Astrocyte of the spinal cord (primary cell): ENCODE measurements around the gene CHP1.
"Not testable (repeated sequence)": the region's sequence is repeated elsewhere in the genome, so short reads cannot be mapped to it uniquely, and the experiment has no call there.

Experiments used
- DNase-seq: peaks from one replicate; pipeline ENCODE4 v3.0.0; 2011; ENCODE audit warnings: low read depth, low spot score
- H3K4me3 ChIP-seq: 2 replicates; pipeline ENCODE4 v1.5.1; 2011; ENCODE audit warnings: low read depth, mild to moderate bottlenecking, low read length, moderate library complexity
- in situ Hi-C: cut with HindIII; loops from 2 replicates; pipeline ENCODE4 v1.10.0; 2017; ENCODE audit warnings: low sequenced_read_pairs
- TF ChIP-seq, protein P1 (sequence below): IDR thresholded peaks from 2 replicates; pipeline ENCODE4 v1.5.1; 2012; ENCODE audit warnings: low read depth, mild to moderate bottlenecking, low read length, inconsistent platforms

CHP1 gene

GRCh38 chr15:41231422-41232226 is 556 bp downstream of the CHP1 start:
- peak overlapping the region; percentile 91 for H3K4me3 ChIP-seq
- TF ChIP-seq, protein P1, sequence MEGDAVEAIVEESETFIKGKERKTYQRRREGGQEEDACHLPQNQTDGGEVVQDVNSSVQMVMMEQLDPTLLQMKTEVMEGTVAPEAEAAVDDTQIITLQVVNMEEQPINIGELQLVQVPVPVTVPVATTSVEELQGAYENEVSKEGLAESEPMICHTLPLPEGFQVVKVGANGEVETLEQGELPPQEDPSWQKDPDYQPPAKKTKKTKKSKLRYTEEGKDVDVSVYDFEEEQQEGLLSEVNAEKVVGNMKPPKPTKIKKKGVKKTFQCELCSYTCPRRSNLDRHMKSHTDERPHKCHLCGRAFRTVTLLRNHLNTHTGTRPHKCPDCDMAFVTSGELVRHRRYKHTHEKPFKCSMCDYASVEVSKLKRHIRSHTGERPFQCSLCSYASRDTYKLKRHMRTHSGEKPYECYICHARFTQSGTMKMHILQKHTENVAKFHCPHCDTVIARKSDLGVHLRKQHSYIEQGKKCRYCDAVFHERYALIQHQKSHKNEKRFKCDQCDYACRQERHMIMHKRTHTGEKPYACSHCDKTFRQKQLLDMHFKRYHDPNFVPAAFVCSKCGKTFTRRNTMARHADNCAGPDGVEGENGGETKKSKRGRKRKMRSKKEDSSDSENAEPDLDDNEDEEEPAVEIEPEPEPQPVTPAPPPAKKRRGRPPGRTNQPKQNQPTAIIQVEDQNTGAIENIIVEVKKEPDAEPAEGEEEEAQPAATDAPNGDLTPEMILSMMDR = no peak
- peak; percentile 23 for DNase-seq
- in situ Hi-C loops = no loop called here

DNA sequence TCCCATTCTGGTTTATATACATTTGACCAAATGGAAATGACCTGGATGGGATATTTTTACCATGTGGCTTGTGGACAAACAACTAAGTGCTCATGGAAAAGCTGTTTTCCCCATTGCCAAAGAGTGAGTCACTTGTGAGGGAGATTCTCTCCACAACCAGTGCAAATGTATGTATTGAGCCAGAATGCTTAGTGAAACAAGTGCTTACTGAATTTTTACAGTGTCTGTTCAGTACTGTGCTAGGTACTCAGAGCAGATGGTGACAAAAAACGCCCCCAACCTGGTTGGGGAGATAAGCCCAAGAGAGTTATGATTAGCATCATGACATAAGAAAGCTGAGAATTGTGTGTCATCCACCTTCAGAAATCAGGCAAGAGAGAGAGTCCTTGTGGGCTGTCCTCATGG is 2.3 kb downstream of the CHP1 start:
- DNase-seq = peak; percentile 70
- TF ChIP-seq, protein P1 = no peak
- no peak overlapping the region for H3K4me3 ChIP-seq
- in situ Hi-C loops = no loop called here

- in situ Hi-C loops, DNase-seq, H3K4me3 ChIP-seq: not testable (repeated sequence)
These were observed 4.2 kb downstream of the CHP1 start for GRCh38 chr15:41235228-41235627.

GRCh38 chr15:41235929-41236328 is 4.9 kb downstream of the CHP1 start:
- DNase-seq = no peak
- in situ Hi-C loops = no loop called here
- no peak overlapping the region for H3K4me3 ChIP-seq
- TF ChIP-seq, protein P1 = no peak

DNA sequence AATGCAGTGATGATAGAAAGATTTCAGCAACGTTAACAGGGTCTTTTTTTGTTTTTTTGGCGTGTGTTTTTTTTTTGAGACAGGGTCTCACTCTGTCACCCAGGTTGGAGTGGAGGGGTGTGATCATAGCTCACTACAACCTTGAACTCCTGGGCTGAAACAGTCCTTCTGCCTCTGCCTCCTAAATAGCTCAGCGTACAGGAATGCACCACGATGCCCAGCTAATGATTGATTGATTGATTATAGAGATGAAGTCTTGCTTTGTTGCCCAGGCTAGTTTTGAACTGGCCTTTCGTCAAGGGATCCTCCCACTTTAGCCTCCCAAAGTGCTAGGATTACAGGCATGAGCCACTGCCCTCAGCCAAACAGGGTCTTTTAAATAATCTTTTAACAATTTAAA is 7.0 kb downstream of the CHP1 start:
- DNase-seq = no peak
- H3K4me3 ChIP-seq = no peak overlapping the region
- in situ Hi-C loops = no loop called here
- TF ChIP-seq, protein P1 = no peak

- no peak overlapping the region for H3K4me3 ChIP-seq
- no peak for DNase-seq
- TF ChIP-seq, protein P1 = no peak
- in situ Hi-C loops = no loop called here
These were observed 10.3 kb downstream of the CHP1 start for GRCh38 chr15:41241221-41241964.

GRCh38 chr15:41250745-41251144 is 19.7 kb downstream of the CHP1 start:
- DNase-seq, in situ Hi-C loops, H3K4me3 ChIP-seq: not testable (repeated sequence)
